Measurements from ENCODE around the gene HDHD3. TPM values are rescaled to one million over a fixed set of nuclear protein-coding genes. Genes with fewer than 3 reads are reported as not detected.
A peak's percentile ranks its signal among the peaks of the same experiment; 100 is the strongest.

HDHD3 gene
- total RNA-seq, 2 experiments from 2014 or later, result 16.0 to 18.1 TPM

DNA sequence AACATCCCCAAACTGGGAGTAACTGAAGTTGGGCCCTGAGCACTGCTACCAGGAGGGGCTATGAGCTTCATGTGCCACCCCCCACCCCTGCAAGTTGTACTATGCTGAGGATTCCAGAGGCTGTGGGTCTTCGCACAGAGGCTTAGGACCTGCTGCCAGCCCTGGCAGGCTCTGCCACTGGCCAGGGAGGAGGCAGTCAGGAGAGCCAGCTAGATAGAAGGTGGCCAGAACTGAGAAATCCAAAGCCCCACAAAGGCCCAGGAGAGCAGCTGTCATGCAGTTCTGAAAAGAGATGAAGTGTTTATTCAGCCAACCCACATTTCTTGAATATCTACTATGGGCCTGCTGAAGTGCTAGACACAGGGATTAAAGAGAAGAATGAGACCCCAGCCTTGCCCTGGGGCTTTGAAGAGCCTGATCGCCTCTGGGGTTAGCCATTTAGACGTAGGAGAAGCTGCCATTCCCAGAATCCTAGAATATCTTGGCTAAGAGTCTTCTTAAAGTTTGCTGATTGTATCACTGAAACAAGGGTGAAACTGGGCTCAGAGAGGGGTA is 22.9 kb upstream of the HDHD3 start:
- H3K27ac ChIP-seq (ENCODE audit: low read depth, low read length, poor library complexity, severe bottlenecking), result no peak overlapping the region
- peaks cover 12% of the 10 kb centered on the region for H3K4me1 ChIP-seq (ENCODE audit: insufficient read depth, low read length, poor library complexity, severe bottlenecking)
- H4K20me1 ChIP-seq (ENCODE audit: insufficient read depth, low read length), result no peaks in the 10 kb centered on the region
- CTCF ChIA-PET (ENCODE audit: unreplicated experiment), result no interaction called here
- no peaks in the 10 kb centered on the region for H3K9me3 ChIP-seq (ENCODE audit: low read length)
- BruUV-seq (replicated peaks), result no TSS peak
- intact Hi-C loops (cut with micrococcal nuclease; ENCODE audit: unreplicated experiment), result loop anchor here (5.0 kb wide), 1 partner anchor 57 kb away; the partner anchor contains the start of gene WDR31
- no peak for DNase-seq (ENCODE audit: low spot score)
- H3K9me2 ChIP-seq (ENCODE audit: insufficient read depth, low read length), result no peaks in the 10 kb centered on the region
- TF ChIP-seq EZH2phosphoT487 (IDR thresholded peaks at IDR 0.05; ENCODE audit: borderline replicate concordance, low read depth, low read length), result no peak
- TF ChIP-seq, protein P1, sequence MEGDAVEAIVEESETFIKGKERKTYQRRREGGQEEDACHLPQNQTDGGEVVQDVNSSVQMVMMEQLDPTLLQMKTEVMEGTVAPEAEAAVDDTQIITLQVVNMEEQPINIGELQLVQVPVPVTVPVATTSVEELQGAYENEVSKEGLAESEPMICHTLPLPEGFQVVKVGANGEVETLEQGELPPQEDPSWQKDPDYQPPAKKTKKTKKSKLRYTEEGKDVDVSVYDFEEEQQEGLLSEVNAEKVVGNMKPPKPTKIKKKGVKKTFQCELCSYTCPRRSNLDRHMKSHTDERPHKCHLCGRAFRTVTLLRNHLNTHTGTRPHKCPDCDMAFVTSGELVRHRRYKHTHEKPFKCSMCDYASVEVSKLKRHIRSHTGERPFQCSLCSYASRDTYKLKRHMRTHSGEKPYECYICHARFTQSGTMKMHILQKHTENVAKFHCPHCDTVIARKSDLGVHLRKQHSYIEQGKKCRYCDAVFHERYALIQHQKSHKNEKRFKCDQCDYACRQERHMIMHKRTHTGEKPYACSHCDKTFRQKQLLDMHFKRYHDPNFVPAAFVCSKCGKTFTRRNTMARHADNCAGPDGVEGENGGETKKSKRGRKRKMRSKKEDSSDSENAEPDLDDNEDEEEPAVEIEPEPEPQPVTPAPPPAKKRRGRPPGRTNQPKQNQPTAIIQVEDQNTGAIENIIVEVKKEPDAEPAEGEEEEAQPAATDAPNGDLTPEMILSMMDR (conservative IDR thresholded peaks at IDR 0.05; ENCODE audit: low read length), result no peak
- H3K4me2 ChIP-seq (ENCODE audit: low read length), result peak overlapping the region; percentile 75
- no peak overlapping the region for H2AFZ ChIP-seq (ENCODE audit: low read length)
- no peaks in the 10 kb centered on the region for H3K79me2 ChIP-seq (ENCODE audit: insufficient read depth, low read depth, low read length)
- POLR2A ChIA-PET, result interaction anchor here (0.5 to 1.9 kb wide), 3 partner anchors 12 to 125 kb away, joined by 4 to 5 read pairs (median 5); partner anchors contain the start of genes CDC26 and PRPF4
- H3K4me3 ChIP-seq (ENCODE audit: low read depth, low read length, poor library complexity, severe bottlenecking), result no peak overlapping the region
- peaks cover under 1% of the 10 kb centered on the region; the same call in 1 of the 2 replicates for H3K36me3 ChIP-seq (ENCODE audit: insufficient read depth, low read length)

DNA sequence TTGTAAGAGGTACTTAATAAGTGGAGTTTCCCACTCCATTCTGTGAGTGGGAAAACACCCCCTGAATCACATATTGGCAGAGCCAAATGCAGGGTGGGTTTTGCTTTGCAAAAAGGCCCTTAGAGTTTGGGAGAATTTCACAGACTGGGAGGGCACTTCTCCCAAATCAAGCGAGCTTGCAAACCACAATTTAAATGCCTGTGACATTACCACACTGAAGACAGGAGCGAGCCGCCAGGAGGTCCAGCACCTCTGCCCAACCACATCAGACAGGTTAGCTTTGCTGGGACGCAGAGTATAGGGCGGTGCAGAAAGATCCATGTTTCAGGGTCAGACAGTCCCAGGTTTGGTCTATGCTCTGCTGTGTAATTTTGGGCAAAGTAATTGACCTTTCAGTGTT is 22.0 kb upstream of the HDHD3 start:
- POLR2A ChIA-PET, result no interaction called here
- Histone ChIP-seq H3K9me2 (ENCODE audit: insufficient read depth, low read length) (no peaks in the 10 kb centered on the region), H3K79me2 (ENCODE audit: insufficient read depth, low read depth, low read length) (no peaks in the 10 kb centered on the region), H3K4me3 (ENCODE audit: low read depth, low read length, poor library complexity, severe bottlenecking) (no peak overlapping the region), H3K36me3 (ENCODE audit: insufficient read depth, low read length) (no peaks in the 10 kb centered on the region), H2AFZ (ENCODE audit: low read length) (no peak overlapping the region), H3K9me3 (ENCODE audit: low read length) (no peaks in the 10 kb centered on the region), H3K4me2 (ENCODE audit: low read length) (no peak overlapping the region), H3K4me1 (ENCODE audit: insufficient read depth, low read length, poor library complexity, severe bottlenecking) (peaks cover 12% of the 10 kb centered on the region), H3K27ac (ENCODE audit: low read depth, low read length, poor library complexity, severe bottlenecking) (no peak overlapping the region), H4K20me1 (ENCODE audit: insufficient read depth, low read length) (no peaks in the 10 kb centered on the region)
- BruUV-seq (replicated peaks), result no TSS peak
- CTCF ChIA-PET (ENCODE audit: unreplicated experiment), result no interaction called here
- TF ChIP-seq, protein P1 (conservative IDR thresholded peaks at IDR 0.05; ENCODE audit: low read length), result no peak
- TF ChIP-seq EZH2phosphoT487 (IDR thresholded peaks at IDR 0.05; ENCODE audit: borderline replicate concordance, low read depth, low read length), result no peak
- intact Hi-C loops (cut with micrococcal nuclease; ENCODE audit: unreplicated experiment), result no loop called here
- no peak for DNase-seq (ENCODE audit: low spot score)

DNA sequence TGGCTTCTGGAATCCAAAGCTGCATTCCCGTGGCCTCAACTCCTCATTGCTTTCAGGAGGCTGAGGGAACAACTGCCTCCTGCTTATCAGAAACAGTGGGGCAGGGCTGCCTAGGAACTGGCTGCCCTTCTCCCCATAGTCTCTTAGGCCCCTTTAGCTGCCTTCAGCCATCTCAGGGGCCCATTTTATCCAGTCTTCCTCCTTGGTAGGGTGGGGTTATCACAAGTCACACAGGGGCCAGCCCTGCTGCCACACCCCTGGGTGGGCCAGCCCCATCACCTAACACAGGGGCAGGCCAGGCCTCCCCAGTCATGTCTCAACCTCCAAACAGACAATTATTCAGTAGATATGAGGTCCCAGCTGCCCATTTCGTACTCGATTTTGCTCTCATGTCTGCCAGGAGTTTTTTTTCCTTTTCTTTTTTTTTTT is 20.4 kb upstream of the HDHD3 start:
- Histone ChIP-seq H3K36me3 (ENCODE audit: insufficient read depth, low read length) (peaks cover 5% of the 10 kb centered on the region), H3K4me2 (ENCODE audit: low read length) (no peak overlapping the region), H3K9me3 (ENCODE audit: low read length) (no peaks in the 10 kb centered on the region), H3K79me2 (ENCODE audit: insufficient read depth, low read depth, low read length) (no peaks in the 10 kb centered on the region), H3K4me3 (ENCODE audit: low read depth, low read length, poor library complexity, severe bottlenecking) (no peak overlapping the region), H3K27ac (ENCODE audit: low read depth, low read length, poor library complexity, severe bottlenecking) (no peak overlapping the region), H3K9me2 (ENCODE audit: insufficient read depth, low read length) (no peaks in the 10 kb centered on the region), H4K20me1 (ENCODE audit: insufficient read depth, low read length) (no peaks in the 10 kb centered on the region), H3K4me1 (ENCODE audit: insufficient read depth, low read length, poor library complexity, severe bottlenecking) (peaks cover 12% of the 10 kb centered on the region), H2AFZ (ENCODE audit: low read length) (no peak overlapping the region)
- TF ChIP-seq EZH2phosphoT487 (IDR thresholded peaks at IDR 0.05; ENCODE audit: borderline replicate concordance, low read depth, low read length), result no peak
- TF ChIP-seq, protein P1 (conservative IDR thresholded peaks at IDR 0.05; ENCODE audit: low read length), result no peak
- ChIA-PET CTCF (ENCODE audit: unreplicated experiment) (no interaction called here), POLR2A (no interaction called here)
- intact Hi-C loops (cut with micrococcal nuclease; ENCODE audit: unreplicated experiment), result no loop called here
- no TSS peak for BruUV-seq (replicated peaks)
- no peak for DNase-seq (ENCODE audit: low spot score)

Measured in OCI-LY7 (cell line).